ENCODE measurements around the gene PDGFA. TPM values are rescaled to one million over a fixed set of nuclear protein-coding genes. Genes with fewer than 3 reads are reported as not detected.

The PDGFA gene
- total and polyA plus RNA-seq, 9 donors, result 3.7 to 35.5 (median 8.7) TPM

GRCh38 chr7:533266-533665 lies 13.6 kb upstream of the PDGFA start:
- H3K27me3 ChIP-seq, result no peaks in the 10 kb centered on the region
- no peaks in the 10 kb centered on the region for H3K9me3 ChIP-seq
- no peak for TF ChIP-seq POLR2A (IDR thresholded peaks at IDR 0.05)
- TF ChIP-seq CTCF (IDR thresholded peaks at IDR 0.05), result no peak
- TF ChIP-seq EP300 (IDR thresholded peaks at IDR 0.05), result no peak
- DNase-seq, result no peak
- no peak overlapping the region for H3K27ac ChIP-seq
- no peaks in the 10 kb centered on the region for H3K36me3 ChIP-seq
- H3K4me1 ChIP-seq (ENCODE audit: insufficient read depth), result peaks cover 2% of the 10 kb centered on the region
- 51 to 76% (median 53%) methylated on average over 15 to 17 of the region's 17 CpGs for WGBS, 3 donors
- H3K4me3 ChIP-seq, result no peak overlapping the region
- intact Hi-C loops (cut with DNase I), result loop anchor here in 1 of 4 donors (10.0 kb wide), 1 partner anchor 188 kb away; no protein-coding TSS in a partner anchor

- no peaks in the 10 kb centered on the region for H3K27me3 ChIP-seq
- no peak for TF ChIP-seq CTCF (IDR thresholded peaks at IDR 0.05)
- TF ChIP-seq POLR2A (IDR thresholded peaks at IDR 0.05), result no peak
- no peak for TF ChIP-seq EP300 (IDR thresholded peaks at IDR 0.05)
- H3K4me1 ChIP-seq (ENCODE audit: insufficient read depth), result no peaks in the 10 kb centered on the region
- H3K9me3 ChIP-seq, result no peaks in the 10 kb centered on the region
- intact Hi-C loops (cut with DNase I), result loop anchor here in 1 of 4 donors (10.0 kb wide), 1 partner anchor 188 kb away; no protein-coding TSS in a partner anchor
- no peak overlapping the region for H3K27ac ChIP-seq
- H3K4me3 ChIP-seq, result no peak overlapping the region
- WGBS, 3 donors, result 73 to 78% (median 74%) methylated on average over 15 of the region's 15 CpGs
- H3K36me3 ChIP-seq, result no peaks in the 10 kb centered on the region
- DNase-seq, result no peak
These were observed 12.9 kb upstream of the PDGFA start for GRCh38 chr7:532379-533143.

DNA sequence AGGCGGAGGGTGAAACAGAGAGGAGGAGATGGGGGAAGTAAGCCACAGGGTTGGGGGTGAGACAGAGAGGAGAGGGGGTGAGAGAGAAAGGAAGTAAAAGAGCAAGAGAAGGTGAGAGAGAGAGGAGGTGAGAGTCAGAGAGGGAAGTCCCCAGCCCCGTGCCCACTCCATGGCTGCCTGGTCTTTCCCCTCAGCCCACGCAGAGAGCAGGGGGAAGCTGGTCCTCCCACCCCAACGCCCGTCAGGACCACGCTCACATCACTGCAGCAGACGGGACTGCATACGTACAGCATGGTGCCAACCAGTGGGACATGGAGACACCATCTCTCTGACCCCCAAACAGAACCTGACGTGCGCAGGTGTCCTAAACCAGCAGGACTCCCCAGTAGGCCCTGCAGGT lies 12.1 kb upstream of the PDGFA start:
- intact Hi-C loops (cut with DNase I), result loop anchor here in 1 of 4 donors (10.0 kb wide), 1 partner anchor 187 kb away; no protein-coding TSS in a partner anchor
- no peak overlapping the region for H3K4me3 ChIP-seq
- no peaks in the 10 kb centered on the region for H3K27me3 ChIP-seq
- no peak for TF ChIP-seq CTCF (IDR thresholded peaks at IDR 0.05)
- no peak for TF ChIP-seq POLR2A (IDR thresholded peaks at IDR 0.05)
- no peak for TF ChIP-seq EP300 (IDR thresholded peaks at IDR 0.05)
- H3K36me3 ChIP-seq, result no peaks in the 10 kb centered on the region
- H3K27ac ChIP-seq, result no peak overlapping the region
- WGBS, 3 donors, result 70 to 83% (median 79%) methylated on average over 10 of the region's 10 CpGs
- H3K9me3 ChIP-seq, result no peaks in the 10 kb centered on the region
- DNase-seq, result no peak
- H3K4me1 ChIP-seq (ENCODE audit: insufficient read depth), result no peaks in the 10 kb centered on the region

DNA sequence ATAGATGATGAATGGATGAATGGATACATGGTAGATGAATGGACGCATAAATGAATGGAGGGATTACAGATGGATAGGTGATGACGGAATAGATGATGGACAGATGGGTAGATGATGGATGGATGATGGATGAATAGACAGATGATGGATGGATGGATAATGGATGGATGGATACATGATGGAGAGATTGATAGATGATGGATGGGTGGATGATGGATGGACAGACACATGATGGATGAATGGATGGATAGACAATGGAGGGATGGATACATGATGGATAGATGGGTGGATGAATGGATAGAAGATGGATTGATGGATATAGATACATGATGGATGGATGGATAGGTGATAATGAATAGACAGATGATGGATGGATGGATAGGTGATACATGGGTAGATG lies 8.8 kb upstream of the PDGFA start:
- no peak for TF ChIP-seq POLR2A (IDR thresholded peaks at IDR 0.05)
- TF ChIP-seq CTCF (IDR thresholded peaks at IDR 0.05), result no peak
- no peak for TF ChIP-seq EP300 (IDR thresholded peaks at IDR 0.05)
- intact Hi-C loops (cut with DNase I), result loop anchor here in 1 of 4 donors (10.0 kb wide), 1 partner anchor 346 kb away; the partner anchor contains the start of gene GET4

More for the DNA sequence above, 8.8 kb upstream of the PDGFA start:
- no peak for DNase-seq
- no peak overlapping the region for H3K4me3 ChIP-seq
- H3K27me3 ChIP-seq, result no peaks in the 10 kb centered on the region
- no peaks in the 10 kb centered on the region for H3K36me3 ChIP-seq
- H3K4me1 ChIP-seq (ENCODE audit: insufficient read depth), result no peaks in the 10 kb centered on the region
- H3K9me3 ChIP-seq, result no peaks in the 10 kb centered on the region
- 94 to 97% (median 96%) methylated on average over 2 of the region's 2 CpGs for WGBS, 3 donors
- no peak overlapping the region for H3K27ac ChIP-seq

Data from ovary (tissue), 9 donors.